HepG2 (cell line): Measurements from ENCODE around the gene CYTH1. TPM values are rescaled to one million over a fixed set of nuclear protein-coding genes. Genes with fewer than 3 reads are reported as not detected.

ENCODE experiments used
- ATAC-seq: fragments of 200-7000 bp; cut with Tn5 transposase; 3 replicates; pipeline ENCODE4 v1.9.1; 2020; ENCODE audit warnings: mild to moderate bottlenecking, moderate library complexity
- BruUV-seq: library from RNA; stranded (reverse); fragments of 400-500 nt; replicated peaks from 2 replicates; lab custom pipeline; 2021; lab: Mats Ljungman, UMichigan
- CTCF ChIA-PET: fragments of 300-600 bp; formaldehyde crosslinking; extraction: SDS; loops from one replicate; lab custom pipeline; 2021; ENCODE audit warnings: low total read pairs, inconsistent platforms, low intra/inter-chr PET ratio; lab: Yijun Ruan, JAX
- POLR2A ChIA-PET: fragments of 350-600 bp; sonication (Branson Sonifier 250); formaldehyde crosslinking; loops from one replicate; lab custom pipeline; 2020; ENCODE audit warnings: antibody characterized with exemption, inconsistent platforms; lab: Yijun Ruan, JAX
- DNase-seq: peaks from one replicate; pipeline ENCODE4 v3.0.0-alpha.2; 2015; ENCODE audit warnings: low spot score
- FAIRE-seq: peaks from 3 replicates; lab custom pipeline; 2011; peaks lifted over from hg19 to GRCh38; lab: Jason Lieb, UNC
- H2AFZ ChIP-seq: one replicate; pipeline ENCODE4 v1.6.1; 2011; ENCODE audit warnings: low read length, inconsistent platforms
- H3K27ac ChIP-seq: fragments of 300-600 bp; 3 replicates; pipeline ENCODE4 v1.8.0; 2011; ENCODE audit warnings: mixed run types, mild to moderate bottlenecking, mixed read lengths, low read length, inconsistent platforms; ENCODE audit not compliant: insufficient read depth; ENCODE audit errors: extremely low read length
- H3K27me3 ChIP-seq, 2 experiments: fragments of 200-600 bp in 1 of 2; 2 replicates in 1 of 2; 3 replicates in 1 of 2; pipeline versions ENCODE4 v1.6.0 to v1.8.0; 2011; ENCODE audit warnings: low read length in 2 of 2, mild to moderate bottlenecking in 2 of 2, moderate library complexity in 2 of 2, inconsistent platforms in 1 of 2; ENCODE audit not compliant: insufficient read depth in 2 of 2, control insufficient read depth in 1 of 2
- H3K36me3 ChIP-seq, 2 experiments: fragments of 200-600 bp in 1 of 2; replicated peaks in 1 of 2; 2 replicates in 1 of 2; 3 replicates in 1 of 2; pipeline versions ENCODE4 v1.5.1 to v1.8.0; 2011; ENCODE audit warnings: low read length in 2 of 2, inconsistent platforms in 1 of 2; ENCODE audit not compliant: insufficient read depth in 2 of 2, control insufficient read depth in 1 of 2
- H3K4me1 ChIP-seq: 2 replicates; pipeline ENCODE4 v1.5.1; 2012; ENCODE audit warnings: low read length, inconsistent platforms; ENCODE audit not compliant: insufficient read depth
- H3K4me2 ChIP-seq: 2 replicates; pipeline ENCODE4 v1.6.0; 2011; ENCODE audit warnings: low read depth, low read length, inconsistent platforms
- H3K4me3 ChIP-seq, 3 experiments: fragments of 200-600 bp in 1 of 3; sonication (generic), shearing (Covaris generic) in 1 of 3; replicated peaks in 1 of 3; 2 replicates each; pipeline ENCODE4 v1.5.1; 2011 to 2016; ENCODE audit warnings: low read length in 3 of 3, inconsistent platforms in 2 of 3, low read depth in 2 of 3, mild to moderate bottlenecking in 2 of 3, control low read depth in 1 of 3, mixed read lengths in 1 of 3; ENCODE audit not compliant: insufficient read depth in 1 of 3
- H3K79me2 ChIP-seq: one replicate; pipeline ENCODE4 v1.6.1; 2011; ENCODE audit warnings: low read length, inconsistent platforms; ENCODE audit not compliant: insufficient read depth
- H3K9ac ChIP-seq: 2 replicates; pipeline ENCODE4 v1.6.0; 2011; ENCODE audit warnings: mild to moderate bottlenecking, low read depth, low read length, inconsistent platforms; ENCODE audit not compliant: insufficient read depth
- H3K9me3 ChIP-seq: 2 replicates; pipeline ENCODE4 v1.5.1; 2012; ENCODE audit warnings: mild to moderate bottlenecking, low read length
- H4K20me1 ChIP-seq: 2 replicates; pipeline ENCODE4 v1.6.0; 2011; ENCODE audit warnings: inconsistent platforms, mild to moderate bottlenecking, low read length, moderate library complexity; ENCODE audit not compliant: insufficient read depth
- AGO1 ChIP-seq: fragments of 200-400 bp; formaldehyde crosslinking; IDR thresholded peaks from 2 replicates; pipeline ENCODE4 v1.6.1; 2017; ENCODE audit warnings: mild to moderate bottlenecking, low read depth, low read length, moderate library complexity; ENCODE audit not compliant: poor library complexity, severe bottlenecking
- ARNTL ChIP-seq: sonication (generic); formaldehyde crosslinking; IDR thresholded peaks from 2 replicates; pipeline ENCODE4 v1.4.0; 2020; ENCODE audit warnings: mild to moderate bottlenecking, missing genetic modification reagents
- BHLHE40 ChIP-seq: IDR thresholded peaks from 2 replicates; pipeline ENCODE4 v1.6.1; 2011; ENCODE audit warnings: low read length, improper control_type of control experiment
- MAFF ChIP-seq: IDR thresholded peaks from 2 replicates; pipeline ENCODE4 v1.6.1; 2011; ENCODE audit warnings: low read depth, low read length, improper control_type of control experiment
- MYC ChIP-seq: sonication (generic); formaldehyde crosslinking; IDR thresholded peaks from 2 replicates; pipeline ENCODE4 v1.9.0; 2021; ENCODE audit warnings: missing genetic modification reagents, borderline replicate concordance
- SCMH1 ChIP-seq: sonication (generic); formaldehyde crosslinking; IDR thresholded peaks from 2 replicates; pipeline ENCODE4 v1.9.0; 2021; ENCODE audit warnings: missing genetic modification reagents, mild to moderate bottlenecking, borderline replicate concordance
- ZFX ChIP-seq: sonication (generic); formaldehyde crosslinking; IDR thresholded peaks from 2 replicates; pipeline ENCODE4 v1.4.0; 2020; ENCODE audit warnings: mild to moderate bottlenecking, low read depth, missing genetic modification reagents, moderate library complexity
- ZNF484 ChIP-seq: sonication (generic); formaldehyde crosslinking; IDR thresholded peaks from 2 replicates; pipeline ENCODE4 v1.5.1; 2020; ENCODE audit warnings: mild to moderate bottlenecking, low read depth, missing genetic modification reagents, borderline replicate concordance
- ZNF660 ChIP-seq: sonication (generic); formaldehyde crosslinking; IDR thresholded peaks from 2 replicates; pipeline ENCODE4 v1.5.1; 2020; ENCODE audit warnings: mild to moderate bottlenecking, low read depth, missing genetic modification reagents, borderline replicate concordance
- ZSCAN25 ChIP-seq: sonication (generic); formaldehyde crosslinking; IDR thresholded peaks from 2 replicates; pipeline ENCODE4 v1.8.0; 2022; ENCODE audit warnings: mild to moderate bottlenecking, missing genetic modification reagents
- WGBS: methylation state at CpG from one replicate; pipeline ENCODE4 v1.1.6; 2017; ENCODE audit warnings: low lambda C conversion rate; 5-methylcytosine and 5-hydroxymethylcytosine counted together
- in situ Hi-C: cut with HindIII; loops from 2 replicates; pipeline ENCODE4 v1.10.0; 2017; ENCODE audit warnings: low pct_unique_long_range_greater_than_20kb; ENCODE audit not compliant: extremely low pct_ligation_motif_present
- intact Hi-C: fragments of 100-400 bp; cut with micrococcal nuclease; formaldehyde crosslinking; loops from one replicate; pipeline ENCODE4 v1.10.0; 2022; ENCODE audit not compliant: unreplicated experiment
- polyA plus RNA-seq, 8 experiments: library from polyadenylated mRNA; depleted of rRNA in 3 of 8; stranded (reverse) in 7 of 8; unstranded in 1 of 8; fragments of >200 nt; fragmentation: Illumina TruSeq in 4 of 8; extraction: Trizol in 4 of 8; gene quantifications; 2 replicates each; pipeline versions ENCODE4 v1.2.1 to v1.2.3, GENCODE V29; 2011 to 2016; ENCODE audit warnings: low read depth in 4 of 8, missing spikeins in 1 of 8, mixed read lengths in 1 of 8; ENCODE audit not compliant: insufficient read depth in 1 of 8
- total RNA-seq, 5 experiments: library from RNA; depleted of rRNA; stranded (reverse); fragments of >200 nt; fragmentation: Illumina TruSeq; extraction: Trizol; gene quantifications; 2 replicates each; pipeline ENCODE4 v1.2.3, GENCODE V29; 2016; ENCODE audit warnings: low read depth in 1 of 5
- TF ChIP-seq, protein P1 (sequence below): sonication (generic); formaldehyde crosslinking; IDR thresholded peaks from 2 replicates; pipeline ENCODE4 v1.5.0; 2020; ENCODE audit warnings: missing genetic modification reagents, mild to moderate bottlenecking, borderline replicate concordance

The CYTH1 gene
- total and polyA plus RNA-seq, 2 of the 13 experiments (the other 11 are each of a cell fraction or from before 2014, with no cell fraction given) = 20.1 to 48.9 TPM

DNA sequence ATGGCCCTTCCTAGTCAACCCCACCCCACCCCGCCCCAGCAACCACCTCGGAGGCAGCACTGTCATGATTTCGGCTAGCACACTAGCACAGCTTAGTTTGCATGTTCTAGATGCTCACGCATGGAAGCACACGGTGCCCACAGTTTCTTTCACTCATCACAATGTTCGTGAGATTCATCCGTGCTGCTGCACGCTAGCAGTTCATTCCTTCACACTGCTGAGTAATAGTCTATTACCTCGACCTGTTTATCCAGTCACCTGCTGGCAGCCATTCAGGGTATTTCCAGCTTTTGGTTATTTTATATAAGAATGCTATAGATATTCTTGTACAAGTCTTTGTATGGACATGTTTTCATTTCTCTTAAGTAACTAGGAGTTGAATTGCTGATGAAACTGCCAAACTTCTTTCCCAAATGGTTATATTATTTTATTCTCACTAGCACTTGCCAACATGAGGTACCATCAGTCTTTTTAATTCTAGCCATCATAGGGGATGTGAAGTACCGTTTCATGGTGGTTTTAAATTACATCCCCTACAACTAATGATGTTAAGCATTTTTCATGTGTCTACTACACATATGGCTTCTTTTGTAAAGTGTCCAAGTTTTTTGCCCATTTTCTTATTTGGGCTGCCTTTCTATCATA is 75.7 kb downstream of the CYTH1 start:
- H3K9me3 ChIP-seq = no peaks in the 10 kb centered on the region
- ATAC-seq = no peak

More for the DNA sequence above, 75.7 kb downstream of the CYTH1 start:
- Histone ChIP-seq H3K4me1 (peaks cover 10% of the 10 kb centered on the region), H3K4me2 (no peak overlapping the region), H3K4me3 (no peak overlapping the region), H3K9ac (no peak overlapping the region), H3K79me2 (peaks cover 6% of the 10 kb centered on the region), H2AFZ (no peak overlapping the region), H4K20me1 (no peaks in the 10 kb centered on the region; the same call in 1 of the 2 replicates), H3K36me3 (peaks cover 10 to 41% of the 10 kb centered on the region in 2 experiments), H3K27me3 (no peaks in the 10 kb centered on the region), H3K27ac (no peak overlapping the region)
- TF ChIP-seq SCMH1 (CRISPR knock-in tag) = no peak
- TF ChIP-seq ZSCAN25 (CRISPR knock-in tag) = no peak
- TF ChIP-seq ZFX (CRISPR knock-in tag) = no peak
- no peak for TF ChIP-seq ZNF660 (CRISPR knock-in tag)
- TF ChIP-seq AGO1 = no peak
- TF ChIP-seq, protein P1, sequence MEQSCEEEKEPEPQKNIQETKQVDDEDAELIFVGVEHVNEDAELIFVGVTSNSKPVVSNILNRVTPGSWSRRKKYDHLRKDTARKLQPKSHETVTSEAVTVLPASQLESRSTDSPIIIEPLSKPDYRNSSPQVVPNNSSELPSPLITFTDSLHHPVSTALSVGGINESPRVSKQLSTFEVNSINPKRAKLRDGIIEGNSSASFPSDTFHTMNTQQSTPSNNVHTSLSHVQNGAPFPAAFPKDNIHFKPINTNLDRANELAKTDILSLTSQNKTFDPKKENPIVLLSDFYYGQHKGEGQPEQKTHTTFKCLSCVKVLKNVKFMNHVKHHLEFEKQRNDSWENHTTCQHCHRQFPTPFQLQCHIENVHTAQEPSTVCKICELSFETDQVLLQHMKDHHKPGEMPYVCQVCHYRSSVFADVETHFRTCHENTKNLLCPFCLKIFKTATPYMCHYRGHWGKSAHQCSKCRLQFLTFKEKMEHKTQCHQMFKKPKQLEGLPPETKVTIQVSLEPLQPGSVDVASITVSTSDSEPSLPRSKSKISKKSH = no peak
- no peak for TF ChIP-seq BHLHE40
- TF ChIP-seq ARNTL (CRISPR knock-in tag) = no peak
- TF ChIP-seq ZNF484 (CRISPR knock-in tag) = no peak
- no peak for TF ChIP-seq MAFF
- no peak for TF ChIP-seq MYC (CRISPR knock-in tag)
- DNase-seq = no peak
- TSS peak; percentile 39 for BruUV-seq
- intact Hi-C loops = no loop called here
- in situ Hi-C loops = loop anchor here (5.0 kb wide), 1 partner anchor 209 kb away; no protein-coding TSS in a partner anchor
- no peak for FAIRE-seq
- ChIA-PET POLR2A (no interaction called here), CTCF (no interaction called here)
- 95% methylated on average over 10 of the region's 10 CpGs for WGBS
